IMR-90 (cell line): ENCODE data around the gene GRAMD1A. TPM values are rescaled to one million over a fixed set of nuclear protein-coding genes. Genes with fewer than 3 reads are reported as not detected.

Source experiments
- ATAC-seq: fragments of 200-7000 bp; cut with Tn5 transposase; 2 replicates; pipeline ENCODE4 v1.9.1; 2020; ENCODE audit warnings: low read depth, mild to moderate bottlenecking, moderate library complexity
- BruUV-seq: library from RNA; stranded (reverse); fragments of 400-500 nt; replicated peaks from 2 replicates; lab custom pipeline; 2021; lab: Mats Ljungman, UMichigan
- CTCF ChIA-PET: fragments of 300-600 bp; formaldehyde crosslinking; extraction: SDS; loops from one replicate; lab custom pipeline; 2021; ENCODE audit warnings: antibody characterized with exemption; lab: Yijun Ruan, JAX
- POLR2A ChIA-PET: fragments of 300-600 bp; sonication (Branson Sonifier 250); formaldehyde crosslinking; loops from one replicate; lab custom pipeline; 2022; ENCODE audit warnings: antibody characterized with exemption; ENCODE audit not compliant: unreplicated experiment; lab: Charles Lee
- DNase-seq: peaks from one replicate; pipeline ENCODE4 v3.0.0; 2013
- H2AFZ ChIP-seq: replicated peaks from 2 replicates; pipeline ENCODE3; 2013; ENCODE audit warnings: low read length, mild to moderate bottlenecking; ENCODE audit not compliant: poor library complexity
- H2AK5ac ChIP-seq: 2 replicates; pipeline ENCODE4 v1.6.1; 2013; ENCODE audit warnings: low read depth, low read length, inconsistent platforms
- H2AK9ac ChIP-seq: replicated peaks from 2 replicates; pipeline ENCODE3; 2013; ENCODE audit warnings: mild to moderate bottlenecking, low read depth, low read length, moderate library complexity; ENCODE audit not compliant: poor library complexity
- H2BK120ac ChIP-seq: 2 replicates; pipeline ENCODE4 v1.6.1; 2013; ENCODE audit warnings: low read depth, low read length, inconsistent platforms
- H2BK15ac ChIP-seq: 3 replicates; pipeline ENCODE4 v1.6.1; 2013; ENCODE audit warnings: low read depth, low read length, inconsistent platforms
- H2BK20ac ChIP-seq: 2 replicates; pipeline ENCODE4 v1.6.1; 2013; ENCODE audit warnings: low read depth, mild to moderate bottlenecking, inconsistent platforms, low read length, moderate library complexity
- H2BK5ac ChIP-seq: 2 replicates; pipeline ENCODE4 v1.6.1; 2013; ENCODE audit warnings: mild to moderate bottlenecking, low read depth, low read length, inconsistent platforms; ENCODE audit not compliant: poor library complexity, severe bottlenecking
- H3K14ac ChIP-seq: replicated peaks from 2 replicates; pipeline ENCODE4 v1.6.1; 2013; ENCODE audit warnings: low read depth, low read length, inconsistent platforms
- H3K18ac ChIP-seq: 2 replicates; pipeline ENCODE4 v1.6.1; 2013; ENCODE audit warnings: low read depth, low read length, control low read depth
- H3K23ac ChIP-seq: 2 replicates; pipeline ENCODE4 v1.6.1; 2013; ENCODE audit warnings: low read depth, low read length, inconsistent platforms
- H3K27ac ChIP-seq: 2 replicates; pipeline ENCODE4 v1.5.1; 2013; ENCODE audit warnings: mild to moderate bottlenecking, control low read depth, low read length; ENCODE audit not compliant: insufficient read depth
- H3K27me3 ChIP-seq: 2 replicates; pipeline ENCODE4 v1.6.1; 2013; ENCODE audit warnings: low read length; ENCODE audit not compliant: control insufficient read depth, insufficient read depth
- H3K36me3 ChIP-seq: 2 replicates; pipeline ENCODE4 v1.6.1; 2013; ENCODE audit warnings: low read length, mixed read lengths; ENCODE audit not compliant: control insufficient read depth, insufficient read depth
- H3K4ac ChIP-seq: 2 replicates; pipeline ENCODE4 v1.6.1; 2013; ENCODE audit warnings: low read depth, low read length, inconsistent platforms
- H3K4me1 ChIP-seq: 2 replicates; pipeline ENCODE4 v1.6.1; 2013; ENCODE audit warnings: low read length, mixed read lengths; ENCODE audit not compliant: control insufficient read depth, insufficient read depth
- H3K4me2 ChIP-seq: 2 replicates; pipeline ENCODE4 v1.6.1; 2013; ENCODE audit warnings: low read depth, mild to moderate bottlenecking, control low read depth, low read length, moderate library complexity
- H3K4me3 ChIP-seq: 2 replicates; pipeline ENCODE4 v1.5.1; 2013; ENCODE audit warnings: low read depth, mild to moderate bottlenecking, control low read depth, low read length, moderate library complexity; ENCODE audit not compliant: insufficient read depth
- H3K56ac ChIP-seq: 2 replicates; pipeline ENCODE4 v1.6.1; 2013; ENCODE audit warnings: low read length, inconsistent platforms; ENCODE audit not compliant: insufficient read depth; ENCODE audit errors: extremely low read depth
- H3K79me1 ChIP-seq, 2 experiments: 2 replicates each; pipeline ENCODE4 v1.6.1; 2013; ENCODE audit warnings: low read length in 2 of 2, inconsistent platforms in 1 of 2, low read depth in 1 of 2
- H3K9ac ChIP-seq: 2 replicates; pipeline ENCODE4 v1.6.1; 2013; ENCODE audit warnings: low read depth, low read length, control low read depth
- H3K9me1 ChIP-seq: 2 replicates; pipeline ENCODE4 v1.6.1; 2013; ENCODE audit warnings: low read length, inconsistent platforms; ENCODE audit not compliant: insufficient read depth
- H3K9me3 ChIP-seq: 2 replicates; pipeline ENCODE4 v1.6.1; 2013; ENCODE audit warnings: low read length; ENCODE audit not compliant: control insufficient read depth, insufficient read depth
- H4K20me1 ChIP-seq: 2 replicates; pipeline ENCODE4 v1.6.1; 2013; ENCODE audit warnings: low read length, inconsistent platforms; ENCODE audit not compliant: insufficient read depth
- H4K5ac ChIP-seq: 2 replicates; pipeline ENCODE4 v1.6.1; 2013; ENCODE audit warnings: mild to moderate bottlenecking, low read depth, low read length, control low read depth
- H4K8ac ChIP-seq, 2 experiments: 2 replicates each; pipeline ENCODE4 v1.6.1; 2013; ENCODE audit warnings: low read depth in 2 of 2, low read length in 2 of 2, control low read depth in 1 of 2, inconsistent platforms in 1 of 2
- H4K91ac ChIP-seq: 2 replicates; pipeline ENCODE4 v1.6.1; 2013; ENCODE audit warnings: low read depth, low read length, inconsistent platforms; ENCODE audit not compliant: insufficient read depth
- BHLHE40 ChIP-seq: fragments of 150-350 bp; IDR thresholded peaks from 2 replicates; pipeline ENCODE4 v1.6.1; 2016; ENCODE audit warnings: mild to moderate bottlenecking, low read depth, low read length
- CEBPB ChIP-seq: IDR thresholded peaks from 2 replicates; pipeline ENCODE4 v1.6.1; 2012; ENCODE audit warnings: low read depth, low read length, improper control_type of control experiment
- CHD1 ChIP-seq: IDR thresholded peaks from 2 replicates; pipeline ENCODE4 v1.6.1; 2012; ENCODE audit warnings: low read depth, low read length, improper control_type of control experiment
- FOS ChIP-seq: fragments of 150-350 bp; IDR thresholded peaks from 2 replicates; pipeline ENCODE4 v1.6.1; 2016; ENCODE audit warnings: low read depth, low read length
- MAZ ChIP-seq: IDR thresholded peaks from 2 replicates; pipeline ENCODE4 v1.6.1; 2012; ENCODE audit warnings: low read depth, mild to moderate bottlenecking, low read length, improper control_type of control experiment, moderate library complexity, borderline replicate concordance
- MXI1 ChIP-seq: IDR thresholded peaks from 2 replicates; pipeline ENCODE4 v1.6.1; 2012; ENCODE audit warnings: low read depth, mild to moderate bottlenecking, low read length, moderate library complexity, borderline replicate concordance
- NFE2L2 ChIP-seq: fragments of 150-350 bp; IDR thresholded peaks from 2 replicates; pipeline ENCODE4 v1.6.1; 2016; ENCODE audit warnings: low read depth, mild to moderate bottlenecking, low read length
- POLR2A ChIP-seq: IDR thresholded peaks from 2 replicates; pipeline ENCODE4 v1.6.1; 2012; ENCODE audit warnings: mild to moderate bottlenecking, low read depth, low read length
- RAD21 ChIP-seq: IDR thresholded peaks from 2 replicates; pipeline ENCODE4 v1.6.1; 2012; ENCODE audit warnings: low read length, improper control_type of control experiment
- RFX5 ChIP-seq: IDR thresholded peaks from 2 replicates; pipeline ENCODE4 v1.8.0; 2012; ENCODE audit warnings: low read depth, mild to moderate bottlenecking, low read length, moderate library complexity
- WGBS, 2 experiments: methylation state at CpG; one replicate each; pipeline versions ENCODE4 v1.1.5 to v1.1.7; 2013; ENCODE audit warnings: missing lambda C conversion rate in 2 of 2; ENCODE audit not compliant: insufficient read length in 1 of 2; ENCODE audit errors: extremely low coverage in 2 of 2; 5-methylcytosine and 5-hydroxymethylcytosine counted together
- dilution Hi-C: fragments of 300-500 bp; cut with HindIII; formaldehyde crosslinking; loops from one replicate; pipeline ENCODE4 v1.14.3; 2018; ENCODE audit warnings: low sequenced_read_pairs; ENCODE audit not compliant: unreplicated experiment
- in situ Hi-C: fragments of 300-500 bp; cut with MboI; formaldehyde crosslinking; loops from 3 replicates; pipeline ENCODE4 v1.14.3; 2019; ENCODE audit warnings: low sequenced_read_pairs, inconsistent platforms, mixed read lengths
- intact Hi-C: fragments of 100-400 bp; cut with micrococcal nuclease; formaldehyde crosslinking; loops from 2 replicates; pipeline ENCODE4 v1.10.0; 2022
- polyA plus RNA-seq, 3 experiments: library from polyadenylated mRNA; depleted of rRNA; stranded (reverse); fragments of >200 nt; gene quantifications; 2 replicates each; pipeline ENCODE4 v1.2.3, GENCODE V29; 2012; ENCODE audit warnings: low replicate concordance in 1 of 3
- total RNA-seq: library from RNA; depleted of rRNA; stranded (reverse); fragments of >200 nt; gene quantifications from 2 replicates; pipeline ENCODE4 v1.2.3, GENCODE V29; 2012
- TF ChIP-seq, protein P1 (sequence below): conservative IDR thresholded peaks from 2 replicates; pipeline ENCODE4 v1.5.1; 2012; ENCODE audit warnings: mild to moderate bottlenecking, low read depth, low read length, improper control_type of control experiment

GRAMD1A gene
- total and polyA plus RNA-seq, 2 of the 4 experiments (the other 2 are of a cell fraction) = 11.1 to 63.0 TPM

GRCh38 chr19:35026418-35026817 lies 26.3 kb downstream of the GRAMD1A start:
- 100% methylated on average over 1 of the region's 6 CpGs; no CpG with 5 or more reads in 1 of the 2 experiments for WGBS, 2 experiments
- CTCF ChIA-PET = no interaction called here
- H2BK5ac ChIP-seq = no peak overlapping the region
- H3K4me1 ChIP-seq = peaks cover 3% of the 10 kb centered on the region; the same call in 1 of the 2 replicates
- POLR2A ChIA-PET = no interaction called here
- no peak overlapping the region for H4K8ac ChIP-seq
- H2BK15ac ChIP-seq = no peak overlapping the region
- H3K9ac ChIP-seq = no peak overlapping the region
- no peak overlapping the region for H4K5ac ChIP-seq
- in situ Hi-C loops (no loop called here), dilution Hi-C loops (no loop called here), intact Hi-C loops (no loop called here)
- H4K91ac ChIP-seq = no peak overlapping the region
- H3K27me3 ChIP-seq = no peaks in the 10 kb centered on the region
- no peaks in the 10 kb centered on the region for H3K79me1 ChIP-seq
- no peak overlapping the region for H2AK9ac ChIP-seq
- H3K4me2 ChIP-seq = no peak overlapping the region
- H3K27ac ChIP-seq = no peak overlapping the region
- no peak overlapping the region for H2AFZ ChIP-seq
- BruUV-seq = no TSS peak
- H3K56ac ChIP-seq = no peak overlapping the region
- no peak overlapping the region for H3K23ac ChIP-seq
- no peaks in the 10 kb centered on the region for H3K9me3 ChIP-seq
- no peaks in the 10 kb centered on the region; the same call in 1 of the 2 replicates for H4K20me1 ChIP-seq
- H2BK20ac ChIP-seq = no peak overlapping the region
- no peak for TF ChIP-seq NFE2L2
- TF ChIP-seq CEBPB = no peak
- TF ChIP-seq MAZ = no peak
- TF ChIP-seq, protein P1, sequence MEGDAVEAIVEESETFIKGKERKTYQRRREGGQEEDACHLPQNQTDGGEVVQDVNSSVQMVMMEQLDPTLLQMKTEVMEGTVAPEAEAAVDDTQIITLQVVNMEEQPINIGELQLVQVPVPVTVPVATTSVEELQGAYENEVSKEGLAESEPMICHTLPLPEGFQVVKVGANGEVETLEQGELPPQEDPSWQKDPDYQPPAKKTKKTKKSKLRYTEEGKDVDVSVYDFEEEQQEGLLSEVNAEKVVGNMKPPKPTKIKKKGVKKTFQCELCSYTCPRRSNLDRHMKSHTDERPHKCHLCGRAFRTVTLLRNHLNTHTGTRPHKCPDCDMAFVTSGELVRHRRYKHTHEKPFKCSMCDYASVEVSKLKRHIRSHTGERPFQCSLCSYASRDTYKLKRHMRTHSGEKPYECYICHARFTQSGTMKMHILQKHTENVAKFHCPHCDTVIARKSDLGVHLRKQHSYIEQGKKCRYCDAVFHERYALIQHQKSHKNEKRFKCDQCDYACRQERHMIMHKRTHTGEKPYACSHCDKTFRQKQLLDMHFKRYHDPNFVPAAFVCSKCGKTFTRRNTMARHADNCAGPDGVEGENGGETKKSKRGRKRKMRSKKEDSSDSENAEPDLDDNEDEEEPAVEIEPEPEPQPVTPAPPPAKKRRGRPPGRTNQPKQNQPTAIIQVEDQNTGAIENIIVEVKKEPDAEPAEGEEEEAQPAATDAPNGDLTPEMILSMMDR = no peak
- TF ChIP-seq RAD21 = no peak
- no peak for TF ChIP-seq BHLHE40
- no peak for TF ChIP-seq FOS
- no peak for TF ChIP-seq MXI1
- no peak for TF ChIP-seq RFX5
- no peak for TF ChIP-seq CHD1
- TF ChIP-seq POLR2A = no peak
- no peak overlapping the region for H3K14ac ChIP-seq
- peaks cover 54% of the 10 kb centered on the region for H3K36me3 ChIP-seq
- no peak overlapping the region for H3K18ac ChIP-seq
- H2AK5ac ChIP-seq = no peak overlapping the region
- H3K9me1 ChIP-seq = no peaks in the 10 kb centered on the region
- H3K4me3 ChIP-seq = no peak overlapping the region
- H2BK120ac ChIP-seq = no peak overlapping the region
- H3K4ac ChIP-seq = no peak overlapping the region
- ATAC-seq (no peak), DNase-seq (no peak)
